Measurements from ENCODE around the gene ZNF41. TPM values are rescaled to one million over a fixed set of nuclear protein-coding genes. Genes with fewer than 3 reads are reported as not detected.
A peak's percentile ranks its signal among the peaks of the same experiment; 100 is the strongest.

ZNF41 gene
- total and polyA plus RNA-seq, 2 donors (not counting 3 experiments of a cell fraction or from before 2014, with no cell fraction given) = 2.9 to 7.5 TPM

DNA sequence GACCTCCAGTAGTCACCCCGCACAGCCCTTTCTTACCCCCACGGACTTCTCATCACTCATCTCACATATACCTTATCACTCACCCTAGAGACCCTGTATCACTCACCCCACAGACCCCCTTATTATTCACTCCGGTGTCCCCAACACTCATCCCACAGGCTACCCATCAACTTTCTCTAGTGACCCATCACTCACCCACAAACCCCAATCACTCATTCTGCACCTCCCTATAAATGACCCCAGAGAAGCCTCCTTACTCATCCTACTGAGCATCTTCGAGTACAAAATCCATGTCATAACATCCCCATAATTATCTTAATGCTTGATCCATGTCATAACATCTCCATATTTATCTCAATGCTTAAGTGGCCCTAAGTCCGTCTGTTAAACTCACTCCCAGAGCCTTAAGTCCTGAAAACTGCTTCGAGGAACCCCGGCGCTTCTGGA, 934 bp downstream of the ZNF41 start:
- peak; percentile 12 for FAIRE-seq
- Histone ChIP-seq H3K9me1 (replicated peaks; ENCODE audit: control insufficient read depth, extremely low read depth, insufficient read depth, low read length) (no peaks in the 10 kb centered on the region), H4K20me1 (replicated peaks; ENCODE audit: control insufficient read depth, extremely low read depth, insufficient read depth, low read length) (no peaks in the 10 kb centered on the region), H3K4me3 (replicated peaks in 1 of 3; ENCODE audit: insufficient read depth in 1 of 3, low read depth in 1 of 3, low read length in 3 of 3) (peak overlapping the region; percentile 54 to 92 (median 82)), H3K79me2 (ENCODE audit: control insufficient read depth, insufficient read depth, low read length) (peaks cover 26% of the 10 kb centered on the region), H3K27ac (ENCODE audit: insufficient read depth, low read depth, low read length) (peak overlapping the region; percentile 85), H3K4me1 (ENCODE audit: control insufficient read depth, extremely low read depth, insufficient read depth, low read length) (peaks cover 9% of the 10 kb centered on the region), H3K9ac (replicated peaks; ENCODE audit: extremely low read depth, insufficient read depth, low read length) (peak overlapping the region; percentile 96), H3K9me3 (replicated peaks; ENCODE audit: control insufficient read depth, insufficient read depth, low read length) (no peaks in the 10 kb centered on the region), H3K27me3 (ENCODE audit: control insufficient read depth in 2 of 2, insufficient read depth in 2 of 2, low read length in 2 of 2) (no peaks in the 10 kb centered on the region), H2AFZ (ENCODE audit: low read depth, low read length) (peak overlapping the region; percentile 86), H3K4me2 (ENCODE audit: insufficient read depth, low read length) (peak overlapping the region; percentile 98), H3K36me3 (ENCODE audit: control insufficient read depth in 2 of 2, extremely low read depth in 1 of 2, insufficient read depth in 2 of 2, low read length in 2 of 2) (no peaks in the 10 kb centered on the region)
- no peak for DNase-seq (ENCODE audit: low read depth, low spot score)
- ChIA-PET POLR2A (no interaction called here), CTCF (no interaction called here)
- dilution Hi-C loops (cut with MboI; ENCODE audit: extremely low pct_ligation_motif_present, low sequenced_read_pairs) = no loop called here
- intact Hi-C loops (cut with micrococcal nuclease) = loop anchor here (5.0 kb wide), 2 partner anchors 40 to 265 kb away; partner anchors contain the start of gene CDK16
- TF ChIP-seq POLR2A (IDR thresholded peaks at IDR 0.05; ENCODE audit: low read depth, low read length) (no peak), MYC (IDR thresholded peaks at IDR 0.05; ENCODE audit: low read depth, low read length) (no peak), POLR2AphosphoS5 (IDR thresholded peaks at IDR 0.05; ENCODE audit: insufficient read depth, low read depth, low read length) (no peak), JUN (IDR thresholded peaks at IDR 0.05; ENCODE audit: borderline replicate concordance, insufficient read depth, insufficient read length, low read depth) (no peak), EZH2 (IDR thresholded peaks at IDR 0.05; ENCODE audit: borderline replicate concordance, low read depth, low read length, severe bottlenecking) (no peak), FOS (IDR thresholded peaks at IDR 0.05; ENCODE audit: borderline replicate concordance, insufficient read depth, low read length) (no peak), GATA2 (IDR thresholded peaks at IDR 0.05; ENCODE audit: insufficient read depth, insufficient read length, low read depth, low read length) (no peak)
- TF ChIP-seq, protein P1, sequence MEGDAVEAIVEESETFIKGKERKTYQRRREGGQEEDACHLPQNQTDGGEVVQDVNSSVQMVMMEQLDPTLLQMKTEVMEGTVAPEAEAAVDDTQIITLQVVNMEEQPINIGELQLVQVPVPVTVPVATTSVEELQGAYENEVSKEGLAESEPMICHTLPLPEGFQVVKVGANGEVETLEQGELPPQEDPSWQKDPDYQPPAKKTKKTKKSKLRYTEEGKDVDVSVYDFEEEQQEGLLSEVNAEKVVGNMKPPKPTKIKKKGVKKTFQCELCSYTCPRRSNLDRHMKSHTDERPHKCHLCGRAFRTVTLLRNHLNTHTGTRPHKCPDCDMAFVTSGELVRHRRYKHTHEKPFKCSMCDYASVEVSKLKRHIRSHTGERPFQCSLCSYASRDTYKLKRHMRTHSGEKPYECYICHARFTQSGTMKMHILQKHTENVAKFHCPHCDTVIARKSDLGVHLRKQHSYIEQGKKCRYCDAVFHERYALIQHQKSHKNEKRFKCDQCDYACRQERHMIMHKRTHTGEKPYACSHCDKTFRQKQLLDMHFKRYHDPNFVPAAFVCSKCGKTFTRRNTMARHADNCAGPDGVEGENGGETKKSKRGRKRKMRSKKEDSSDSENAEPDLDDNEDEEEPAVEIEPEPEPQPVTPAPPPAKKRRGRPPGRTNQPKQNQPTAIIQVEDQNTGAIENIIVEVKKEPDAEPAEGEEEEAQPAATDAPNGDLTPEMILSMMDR (IDR thresholded peaks at IDR 0.05; ENCODE audit: extremely low read depth in 1 of 2, insufficient read depth in 1 of 2, low read depth in 1 of 2, low read length in 2 of 2) = no peak
- TF ChIP-seq, protein P2, sequence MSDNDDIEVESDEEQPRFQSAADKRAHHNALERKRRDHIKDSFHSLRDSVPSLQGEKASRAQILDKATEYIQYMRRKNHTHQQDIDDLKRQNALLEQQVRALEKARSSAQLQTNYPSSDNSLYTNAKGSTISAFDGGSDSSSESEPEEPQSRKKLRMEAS (IDR thresholded peaks at IDR 0.05; ENCODE audit: insufficient read depth, insufficient read length) = no peak
- BruUV-seq (replicated peaks) = no TSS peak
